ENCODE data around the gene ADAM15. TPM values are rescaled to one million over a fixed set of nuclear protein-coding genes. Genes with fewer than 3 reads are reported as not detected.

The ADAM15 gene
- total RNA-seq, 1 donor from 2014 or later: 15.7 TPM

- Histone ChIP-seq H3K36me3 (no peaks in the 10 kb centered on the region), H3K9ac (no peak within 1 kb of the TSS), H2AFZ (replicated peaks) (no peak within 1 kb of the TSS), H3K27me3 (no peaks in the 10 kb centered on the region), H3K27ac (no peak within 1 kb of the TSS), H4K20me1 (ENCODE audit: low read depth) (no peaks in the 10 kb centered on the region), H3K4me3 (peak within 1 kb of the TSS; percentile 72), H3K4me2 (peak within 1 kb of the TSS; percentile 98), H3K4me1 (peaks cover 20% of the 10 kb centered on the region), H3K9me3 (ENCODE audit: low read depth) (no peaks in the 10 kb centered on the region), H3K79me2 (ENCODE audit: low read depth) (peaks cover 38% of the 10 kb centered on the region), H3F3A (ENCODE audit: low read depth) (peaks cover 43% of the 10 kb centered on the region)
- no peak for TF ChIP-seq EZH2 (IDR thresholded peaks at IDR 0.05)
- DNase-seq (ENCODE audit: low spot score): peak; percentile 59
- Mint-ChIP-seq H3K4me3 (peak within 1 kb of the TSS; percentile 95), H3K4me1 (peaks cover 25% of the 10 kb centered on the region), H3K36me3 (no peaks in the 10 kb centered on the region), H3K9me3 (peaks cover 2% of the 10 kb centered on the region), H3K27ac (peak within 1 kb of the TSS; percentile 87), H3K27me3 (ENCODE audit: insufficient read depth, low read depth) (peaks cover 3% of the 10 kb centered on the region)
These were observed 48.5 kb upstream of the ADAM15 start, which contains the start of gene ZBTB7B for GRCh38 chr1:155002464-155003226. TSS of gene ZBTB7B (plus strand) at chr1:155002802. CDS start at chr1:155014661, 11,859 bp downstream.

DNA sequence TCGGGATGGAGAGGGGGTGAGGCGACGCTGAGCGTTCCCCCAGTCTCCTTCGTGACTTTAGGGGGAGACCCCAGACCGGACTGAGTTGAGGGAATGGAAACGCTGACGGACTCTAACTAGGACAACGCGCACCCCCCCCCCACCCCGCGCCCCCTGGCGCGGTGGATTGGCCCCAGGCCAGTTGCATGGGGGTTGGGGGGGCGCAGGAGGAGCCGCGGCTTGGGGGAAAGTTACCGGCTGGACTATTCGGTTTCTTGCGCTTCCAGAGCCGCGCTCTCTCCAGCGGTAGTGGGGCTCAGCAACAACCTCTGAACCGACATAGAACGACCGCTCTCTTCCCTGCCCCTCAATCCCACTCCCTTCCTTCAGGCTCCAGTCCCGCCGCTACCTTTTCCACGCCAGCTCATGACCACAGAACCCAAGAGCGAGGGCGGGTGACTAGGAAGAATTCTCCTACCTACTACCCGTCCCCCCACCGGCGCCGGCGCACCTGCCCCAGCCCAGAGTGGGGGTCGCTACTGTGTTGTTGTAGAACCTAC, 47.8 kb upstream of the ADAM15 start:
- peak overlapping the region; percentile 95 for H3K4me3 Mint-ChIP-seq
- H3K79me2 ChIP-seq (ENCODE audit: low read depth): peaks cover 38% of the 10 kb centered on the region
- peaks cover 40% of the 10 kb centered on the region for H3F3A ChIP-seq (ENCODE audit: low read depth)
- H3K27ac Mint-ChIP-seq: peak overlapping the region; percentile 87
- H3K4me3 ChIP-seq: peak overlapping the region; percentile 72
- H3K27ac ChIP-seq: no peak overlapping the region
- H4K20me1 ChIP-seq (ENCODE audit: low read depth): no peaks in the 10 kb centered on the region
- peak overlapping the region; percentile 98 for H3K4me2 ChIP-seq
- DNase-seq (ENCODE audit: low spot score): peak; percentile 62
- H3K4me1 ChIP-seq: peaks cover 24% of the 10 kb centered on the region
- TF ChIP-seq EZH2 (IDR thresholded peaks at IDR 0.05) (no peak), EZH2phosphoT487 (IDR thresholded peaks at IDR 0.05) (no peak)
- TF ChIP-seq, protein P1, sequence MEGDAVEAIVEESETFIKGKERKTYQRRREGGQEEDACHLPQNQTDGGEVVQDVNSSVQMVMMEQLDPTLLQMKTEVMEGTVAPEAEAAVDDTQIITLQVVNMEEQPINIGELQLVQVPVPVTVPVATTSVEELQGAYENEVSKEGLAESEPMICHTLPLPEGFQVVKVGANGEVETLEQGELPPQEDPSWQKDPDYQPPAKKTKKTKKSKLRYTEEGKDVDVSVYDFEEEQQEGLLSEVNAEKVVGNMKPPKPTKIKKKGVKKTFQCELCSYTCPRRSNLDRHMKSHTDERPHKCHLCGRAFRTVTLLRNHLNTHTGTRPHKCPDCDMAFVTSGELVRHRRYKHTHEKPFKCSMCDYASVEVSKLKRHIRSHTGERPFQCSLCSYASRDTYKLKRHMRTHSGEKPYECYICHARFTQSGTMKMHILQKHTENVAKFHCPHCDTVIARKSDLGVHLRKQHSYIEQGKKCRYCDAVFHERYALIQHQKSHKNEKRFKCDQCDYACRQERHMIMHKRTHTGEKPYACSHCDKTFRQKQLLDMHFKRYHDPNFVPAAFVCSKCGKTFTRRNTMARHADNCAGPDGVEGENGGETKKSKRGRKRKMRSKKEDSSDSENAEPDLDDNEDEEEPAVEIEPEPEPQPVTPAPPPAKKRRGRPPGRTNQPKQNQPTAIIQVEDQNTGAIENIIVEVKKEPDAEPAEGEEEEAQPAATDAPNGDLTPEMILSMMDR (IDR thresholded peaks at IDR 0.05): no peak
- no peaks in the 10 kb centered on the region for H3K9me3 ChIP-seq (ENCODE audit: low read depth)
- peaks cover 3% of the 10 kb centered on the region for H3K27me3 Mint-ChIP-seq (ENCODE audit: insufficient read depth, low read depth)
- no peaks in the 10 kb centered on the region for H3K36me3 ChIP-seq
- H3K4me1 Mint-ChIP-seq: peaks cover 25% of the 10 kb centered on the region
- H3K9me3 Mint-ChIP-seq: peaks cover 2% of the 10 kb centered on the region
- H3K27me3 ChIP-seq: no peaks in the 10 kb centered on the region
- no peak overlapping the region for H2AFZ ChIP-seq (replicated peaks)
- H3K9ac ChIP-seq: no peak overlapping the region
- H3K36me3 Mint-ChIP-seq: no peaks in the 10 kb centered on the region

- H3F3A ChIP-seq (ENCODE audit: low read depth): peaks cover 35% of the 10 kb centered on the region
- no peak overlapping the region for H2AFZ ChIP-seq (replicated peaks)
- H3K27me3 ChIP-seq: no peaks in the 10 kb centered on the region
- no peaks in the 10 kb centered on the region for H4K20me1 ChIP-seq (ENCODE audit: low read depth)
- peak overlapping the region; percentile 87 for H3K27ac Mint-ChIP-seq
- peaks cover 28% of the 10 kb centered on the region for H3K4me1 ChIP-seq
- peak; percentile 59 for DNase-seq (ENCODE audit: low spot score)
- TF ChIP-seq EZH2phosphoT487 (IDR thresholded peaks at IDR 0.05): no peak
- no peak for TF ChIP-seq EZH2 (IDR thresholded peaks at IDR 0.05)
- TF ChIP-seq, protein P1 (IDR thresholded peaks at IDR 0.05): no peak
- H3K4me1 Mint-ChIP-seq: peaks cover 23% of the 10 kb centered on the region
- no peaks in the 10 kb centered on the region for H3K36me3 ChIP-seq
- no peak overlapping the region for H3K9ac ChIP-seq
- H3K9me3 ChIP-seq (ENCODE audit: low read depth): no peaks in the 10 kb centered on the region
- peaks cover 38% of the 10 kb centered on the region for H3K79me2 ChIP-seq (ENCODE audit: low read depth)
- H3K9me3 Mint-ChIP-seq: peaks cover 2% of the 10 kb centered on the region
- peaks cover 3% of the 10 kb centered on the region for H3K27me3 Mint-ChIP-seq (ENCODE audit: insufficient read depth, low read depth)
- peak overlapping the region; percentile 98 for H3K4me2 ChIP-seq
- H3K4me3 ChIP-seq: peak overlapping the region; percentile 72
- no peaks in the 10 kb centered on the region for H3K36me3 Mint-ChIP-seq
- no peak overlapping the region for H3K27ac ChIP-seq
- H3K4me3 Mint-ChIP-seq: peak overlapping the region; percentile 95
These were observed 47.3 kb upstream of the ADAM15 start for GRCh38 chr1:155003766-155004351.

Data from neural progenitor cell (in vitro differentiated cells).